ENCODE results near the gene IRX5.

The IRX5 gene

DNA sequence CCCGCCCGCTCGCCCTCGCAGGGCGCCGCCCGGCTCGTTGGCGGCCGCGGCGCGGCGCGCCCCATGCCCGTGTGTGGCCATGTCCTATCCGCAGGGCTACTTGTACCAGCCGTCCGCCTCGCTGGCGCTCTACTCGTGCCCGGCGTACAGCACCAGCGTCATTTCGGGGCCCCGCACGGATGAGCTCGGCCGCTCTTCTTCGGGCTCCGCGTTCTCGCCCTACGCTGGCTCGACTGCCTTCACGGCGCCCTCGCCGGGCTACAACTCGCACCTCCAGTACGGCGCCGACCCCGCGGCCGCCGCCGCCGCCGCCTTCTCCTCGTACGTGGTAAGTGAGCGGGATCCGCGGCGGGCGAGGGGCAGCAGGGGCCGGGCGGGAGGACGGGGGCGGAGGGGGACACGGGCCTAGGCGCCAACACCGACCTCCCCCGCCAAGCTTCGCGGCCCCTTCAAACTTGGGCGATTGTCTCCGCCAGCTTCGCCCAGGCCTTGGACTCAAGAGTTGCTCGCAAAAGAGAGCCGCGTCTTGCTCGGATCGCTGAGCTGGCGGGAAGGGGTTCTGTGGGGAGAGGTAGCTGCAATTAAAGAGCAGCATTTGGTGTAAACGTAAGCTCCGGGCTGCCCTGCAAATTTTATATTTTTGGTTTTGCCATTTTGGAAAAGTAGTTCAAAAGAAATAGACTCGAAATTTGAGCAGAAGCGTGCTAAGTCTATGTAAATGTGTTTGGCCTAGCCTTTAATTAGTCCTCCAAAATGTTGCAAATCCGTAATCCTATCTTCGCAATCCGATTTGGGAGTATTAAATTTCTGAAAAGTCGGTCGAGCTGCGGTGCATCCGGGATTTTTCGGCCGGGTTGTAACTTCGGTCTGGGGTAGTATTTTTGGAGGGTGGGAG lies 702 bp downstream of the IRX5 start:
- DNase-seq: peak in 3 of 14 donors; percentile 50 to 66 (median 60)

DNA sequence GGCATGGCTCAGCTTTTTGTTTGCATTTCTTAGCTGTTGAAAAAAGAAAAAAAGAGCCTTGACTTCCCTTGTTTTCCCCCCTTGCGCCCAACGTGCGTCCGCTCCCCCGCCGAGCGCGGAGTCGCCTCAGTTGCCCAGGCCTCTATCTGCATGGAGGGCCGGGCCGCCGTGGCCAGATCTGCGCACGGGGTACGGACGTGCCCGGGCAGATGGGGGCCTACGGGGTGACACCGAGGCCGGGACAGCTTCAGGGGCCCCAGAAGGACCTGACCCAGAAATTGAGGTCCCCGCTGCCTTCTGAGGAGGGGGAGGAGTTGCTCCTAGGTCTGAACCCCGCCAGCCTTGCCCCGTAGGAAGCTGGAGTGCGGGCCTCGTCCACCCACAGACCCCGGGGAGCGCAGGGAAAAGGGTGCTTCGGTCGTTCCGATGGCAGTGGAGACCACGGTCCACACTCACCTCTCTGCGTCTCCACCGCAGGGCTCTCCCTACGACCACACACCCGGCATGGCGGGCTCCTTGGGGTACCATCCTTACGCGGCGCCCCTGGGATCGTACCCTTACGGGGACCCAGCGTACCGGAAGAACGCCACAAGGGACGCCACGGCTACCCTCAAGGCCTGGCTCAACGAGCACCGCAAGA lies 1.5 kb downstream of the IRX5 start:
- peak in 3 of 14 donors; percentile 22 to 43 (median 22) for DNase-seq

DNA sequence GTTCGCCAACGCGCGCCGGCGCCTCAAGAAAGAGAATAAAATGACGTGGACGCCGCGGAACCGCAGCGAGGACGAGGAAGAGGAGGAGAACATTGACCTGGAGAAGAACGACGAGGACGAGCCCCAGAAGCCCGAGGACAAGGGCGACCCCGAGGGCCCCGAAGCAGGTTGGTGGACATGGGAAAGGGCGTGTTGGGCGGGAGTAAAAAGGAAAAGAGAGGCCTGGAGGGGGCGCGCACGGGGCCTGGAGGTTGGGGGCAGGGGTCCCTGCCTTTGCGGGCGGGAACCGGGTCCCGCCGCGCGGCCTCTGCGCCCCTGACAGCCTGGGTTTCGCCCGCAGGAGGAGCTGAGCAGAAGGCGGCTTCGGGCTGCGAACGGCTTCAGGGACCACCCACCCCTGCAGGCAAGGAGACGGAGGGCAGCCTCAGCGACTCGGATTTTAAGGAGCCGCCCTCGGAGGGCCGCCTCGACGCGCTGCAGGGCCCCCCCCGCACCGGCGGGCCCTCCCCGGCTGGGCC lies 2.1 kb downstream of the IRX5 start:
- no peak for DNase-seq

DNA sequence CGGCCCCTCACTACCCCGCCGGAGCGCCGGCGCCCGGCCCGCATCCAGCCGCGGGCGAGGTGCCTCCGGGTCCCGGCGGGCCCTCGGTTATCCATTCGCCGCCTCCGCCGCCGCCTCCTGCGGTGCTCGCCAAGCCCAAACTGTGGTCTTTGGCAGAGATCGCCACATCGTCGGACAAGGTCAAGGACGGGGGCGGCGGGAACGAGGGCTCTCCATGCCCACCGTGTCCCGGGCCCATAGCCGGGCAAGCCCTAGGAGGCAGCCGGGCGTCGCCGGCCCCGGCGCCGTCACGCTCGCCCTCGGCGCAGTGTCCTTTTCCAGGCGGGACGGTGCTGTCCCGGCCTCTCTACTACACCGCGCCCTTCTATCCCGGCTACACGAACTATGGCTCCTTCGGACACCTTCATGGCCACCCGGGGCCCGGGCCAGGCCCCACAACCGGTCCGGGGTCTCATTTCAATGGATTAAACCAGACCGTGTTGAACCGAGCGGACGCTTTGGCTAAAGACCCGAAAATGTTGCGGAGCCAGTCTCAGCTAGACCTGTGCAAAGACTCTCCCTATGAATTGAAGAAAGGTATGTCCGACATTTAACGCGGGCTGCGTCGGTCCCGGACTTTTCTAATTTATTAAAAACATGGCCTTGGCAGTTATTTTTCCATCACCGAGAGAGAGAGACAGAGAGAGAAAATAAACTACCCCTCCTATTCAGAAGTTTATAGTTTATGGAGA lies 2.8 kb downstream of the IRX5 start:
- DNase-seq: peak in 1 of 14 donors; percentile 37

DNA sequence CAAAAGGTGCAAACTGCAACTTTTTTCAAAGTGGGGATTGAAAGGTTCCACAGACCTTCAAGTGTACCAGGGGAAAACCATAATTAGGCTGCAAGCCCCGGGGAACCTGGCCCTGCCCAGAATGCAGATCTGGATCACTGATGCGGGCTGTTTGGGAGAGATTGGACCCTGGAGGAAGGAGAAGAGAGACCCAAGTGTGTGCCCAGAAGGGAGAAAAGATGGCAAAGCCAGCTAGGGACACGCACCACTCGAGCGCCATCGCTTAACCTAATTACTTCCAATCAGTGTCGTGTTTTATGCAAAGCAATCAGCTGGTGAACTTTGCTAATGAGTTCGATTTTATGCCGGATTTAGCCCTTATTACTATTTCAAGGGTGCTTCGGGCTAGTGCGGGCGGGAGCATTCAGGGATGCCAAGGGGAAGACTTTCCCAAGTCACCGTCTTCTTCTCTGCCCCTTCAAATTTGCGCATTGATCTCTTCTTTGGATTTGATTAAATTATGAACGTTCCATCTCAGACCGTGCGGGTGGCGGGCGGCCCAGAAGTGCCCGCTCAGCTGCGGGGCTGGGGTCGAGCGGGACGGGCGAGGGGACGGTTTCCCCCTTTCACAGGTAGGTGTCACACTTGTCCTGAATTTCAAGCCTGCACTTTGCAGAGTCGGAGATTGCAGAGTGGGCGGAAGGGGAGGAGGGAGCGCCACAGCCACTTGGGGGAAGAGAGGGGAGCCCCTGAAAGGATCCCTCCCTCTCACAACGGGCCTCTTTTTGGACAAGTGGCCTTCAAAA lies 4.0 kb downstream of the IRX5 start:
- DNase-seq: peak in 6 of 14 donors; percentile 11 to 50 (median 42)

DNA sequence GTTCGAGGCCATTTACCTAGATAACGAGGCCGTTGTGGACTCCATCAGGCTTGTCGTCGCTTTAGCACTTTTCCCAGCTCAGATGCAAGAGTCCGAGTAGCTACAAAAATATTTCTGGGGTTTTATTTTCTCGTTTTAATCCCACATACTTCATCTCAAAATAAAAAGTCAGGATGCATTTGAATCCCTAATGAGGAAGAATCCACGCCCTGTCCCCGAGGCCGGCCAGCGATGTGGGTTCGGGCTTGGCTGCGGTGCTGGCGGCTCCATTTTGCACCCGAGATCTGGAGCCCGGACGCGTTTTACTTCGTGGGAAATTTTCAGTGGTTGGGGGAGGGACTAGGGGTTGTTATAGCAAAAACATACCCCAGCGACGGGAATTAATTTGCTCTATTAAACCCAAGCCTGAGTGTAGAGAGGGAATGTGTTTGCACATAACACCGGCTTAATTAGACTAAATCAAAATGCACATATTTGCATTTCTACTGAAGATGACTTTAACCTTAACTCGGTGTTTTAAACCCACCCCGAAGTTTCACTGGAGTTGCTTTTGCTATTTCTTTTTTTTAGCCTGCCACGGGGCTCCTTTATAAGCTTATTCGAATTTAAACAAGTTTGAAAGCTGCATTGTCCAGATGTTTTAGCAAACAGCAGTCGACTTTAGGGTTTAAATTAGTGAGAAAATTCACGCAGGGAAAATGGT lies 4.8 kb downstream of the IRX5 start:
- peak in 1 of 14 donors; percentile 46 for DNase-seq

DNA sequence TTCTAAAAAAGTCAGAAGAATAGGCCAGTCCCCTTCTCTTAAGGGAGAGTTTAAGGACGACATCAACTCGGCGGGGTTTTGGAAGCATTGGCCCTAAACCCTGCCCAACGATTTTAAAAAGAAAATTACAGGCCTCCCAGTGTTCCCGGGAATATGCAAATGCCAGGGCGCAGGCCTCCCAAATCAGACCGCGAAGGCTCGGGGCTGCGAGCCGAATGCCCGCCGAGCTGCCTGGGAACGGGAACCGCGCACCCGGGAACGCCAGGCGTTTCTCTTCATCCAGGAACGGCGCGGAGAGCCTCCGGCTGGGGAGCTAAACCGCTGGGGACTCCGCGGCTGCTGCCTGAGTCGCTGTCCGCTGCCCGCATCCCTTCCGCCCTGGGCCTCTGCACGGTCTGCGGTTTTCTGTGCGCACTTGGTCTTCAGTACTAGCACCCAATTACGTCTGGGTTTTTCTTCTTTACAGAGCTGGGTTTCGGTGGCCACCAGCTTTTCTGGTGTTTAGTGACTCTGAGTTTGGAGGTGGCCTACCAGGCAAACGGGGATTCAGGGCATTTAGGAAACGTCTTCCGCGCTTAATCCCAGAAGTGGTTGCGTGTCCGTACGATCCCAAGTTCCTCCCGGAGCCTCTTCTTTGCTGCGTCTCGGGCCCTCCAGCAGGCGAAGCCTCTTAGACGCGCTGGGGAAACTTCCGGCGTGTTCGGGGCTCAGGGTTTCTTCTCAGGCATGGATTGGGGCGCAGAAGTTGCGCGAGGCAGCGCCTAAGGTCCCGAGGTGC lies 5.7 kb downstream of the IRX5 start:
- peak in 5 of 14 donors; percentile 2 to 68 (median 65) for DNase-seq

DNA sequence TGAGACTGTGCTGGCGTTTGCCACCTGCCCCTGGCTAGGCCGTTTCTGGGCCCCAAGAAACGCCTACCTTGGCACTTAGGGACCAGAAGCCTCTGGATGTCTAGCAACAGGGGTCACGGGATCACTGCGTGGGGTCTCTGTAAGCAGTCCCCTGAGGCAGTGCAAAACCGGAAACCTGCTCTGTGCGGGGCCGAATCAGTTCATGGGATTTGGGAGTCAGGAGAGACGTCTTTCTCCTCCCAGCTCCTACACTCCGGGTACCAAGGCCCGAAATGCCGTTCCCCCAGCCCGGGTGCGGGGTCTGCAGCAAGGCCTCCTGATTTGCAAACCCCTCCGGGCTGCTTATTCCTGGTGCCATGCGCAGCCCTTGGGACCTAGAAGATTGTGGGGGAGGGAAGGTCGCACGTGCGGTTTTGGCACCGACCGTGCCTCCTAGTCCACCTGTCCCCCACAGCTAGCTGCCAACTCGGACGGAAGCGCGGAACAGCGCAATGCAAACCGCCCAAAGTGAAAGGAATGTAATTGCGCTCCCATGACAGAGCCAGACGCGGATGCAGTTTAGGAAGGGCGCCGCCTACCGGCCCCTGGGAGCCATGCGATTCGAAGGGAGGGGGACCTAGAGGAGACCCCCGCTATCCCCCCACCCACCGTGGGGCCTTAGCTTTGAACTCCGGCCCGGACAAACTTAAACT lies 6.5 kb downstream of the IRX5 start:
- DNase-seq: peak in 7 of 14 donors; percentile 23 to 78 (median 65)

DNA sequence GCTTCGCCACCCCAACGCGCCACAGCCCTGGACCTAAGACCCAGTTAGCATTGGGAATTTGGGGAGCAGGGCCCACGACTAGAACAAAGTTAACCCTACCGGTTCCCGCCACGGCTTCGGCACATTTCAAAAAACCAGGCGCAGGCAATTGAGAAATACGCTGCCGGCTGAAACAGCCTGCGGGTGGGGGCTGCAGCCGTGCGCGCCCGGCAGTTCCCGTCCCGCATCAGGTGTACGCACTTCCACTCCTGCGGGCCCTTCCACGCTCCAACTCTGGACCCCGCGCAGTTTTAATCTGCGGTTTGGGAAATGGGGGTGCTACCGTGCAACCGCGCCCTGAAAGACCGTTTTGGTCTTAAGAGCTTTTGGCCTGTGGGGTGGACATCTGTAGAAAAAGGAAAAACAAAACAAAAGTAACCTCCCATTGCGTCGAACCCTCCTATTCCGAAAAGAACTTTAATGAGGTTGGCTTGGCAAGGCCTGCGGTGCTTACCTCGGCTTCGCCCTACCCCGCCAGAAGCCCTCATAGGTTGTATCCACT lies 7.1 kb downstream of the IRX5 start:
- no peak for DNase-seq

DNA sequence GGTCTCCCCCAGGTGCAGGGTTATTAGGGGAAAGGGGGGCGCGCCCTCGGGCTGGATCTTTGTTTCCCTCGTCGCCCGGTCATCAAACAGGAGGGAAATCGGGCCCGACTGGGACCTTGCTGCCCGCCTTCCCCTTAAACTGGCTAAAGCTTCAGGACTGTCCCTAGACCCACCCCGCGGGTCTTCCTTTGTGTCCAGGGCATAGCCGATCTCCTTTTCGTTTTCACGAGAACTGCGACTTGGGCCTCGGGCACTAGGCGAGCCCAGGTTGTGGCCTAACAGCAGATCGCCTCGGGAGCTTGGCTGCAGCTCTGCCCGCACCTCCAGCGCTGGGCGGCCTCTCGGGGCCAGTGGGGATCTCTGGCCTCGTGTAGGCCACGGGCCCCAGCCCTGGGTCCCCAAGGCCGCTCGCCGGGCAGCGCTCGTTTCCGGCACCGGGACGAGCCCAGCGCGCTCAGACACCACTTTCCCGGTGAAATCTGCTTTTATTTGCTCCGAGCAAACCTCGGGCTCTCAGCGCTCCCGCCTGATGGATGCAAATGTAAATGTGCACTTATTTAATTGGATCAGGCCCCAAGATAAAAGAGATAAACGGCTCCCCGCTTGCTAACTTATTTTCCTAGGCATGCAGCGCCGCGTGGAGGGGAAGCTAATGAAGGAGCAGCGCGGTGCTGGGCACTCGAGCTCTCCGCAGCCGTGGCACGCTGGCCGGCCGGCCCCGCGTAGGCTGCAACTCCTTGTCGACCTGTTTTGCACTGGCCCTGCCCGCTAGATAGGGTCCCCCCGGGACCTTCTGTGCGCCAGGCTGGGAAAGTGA lies 7.8 kb downstream of the IRX5 start:
- DNase-seq: no peak

DNA sequence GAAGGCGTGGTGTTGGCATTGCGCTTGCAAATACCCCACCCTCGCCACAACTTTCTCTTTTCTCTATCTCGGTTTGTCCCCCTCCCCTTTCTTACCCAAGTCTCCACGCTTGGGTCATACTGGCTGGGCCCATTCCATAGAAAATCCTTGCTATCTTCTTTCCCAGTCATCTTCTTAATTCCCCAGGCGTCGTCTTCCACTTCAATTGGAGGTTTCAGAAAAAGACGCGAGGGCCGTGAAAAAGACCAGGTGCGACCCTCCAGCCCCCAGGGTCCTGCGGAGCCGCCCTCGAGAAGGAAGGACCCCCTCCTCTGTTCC lies 8.3 kb downstream of the IRX5 start:
- DNase-seq: no peak

DNA sequence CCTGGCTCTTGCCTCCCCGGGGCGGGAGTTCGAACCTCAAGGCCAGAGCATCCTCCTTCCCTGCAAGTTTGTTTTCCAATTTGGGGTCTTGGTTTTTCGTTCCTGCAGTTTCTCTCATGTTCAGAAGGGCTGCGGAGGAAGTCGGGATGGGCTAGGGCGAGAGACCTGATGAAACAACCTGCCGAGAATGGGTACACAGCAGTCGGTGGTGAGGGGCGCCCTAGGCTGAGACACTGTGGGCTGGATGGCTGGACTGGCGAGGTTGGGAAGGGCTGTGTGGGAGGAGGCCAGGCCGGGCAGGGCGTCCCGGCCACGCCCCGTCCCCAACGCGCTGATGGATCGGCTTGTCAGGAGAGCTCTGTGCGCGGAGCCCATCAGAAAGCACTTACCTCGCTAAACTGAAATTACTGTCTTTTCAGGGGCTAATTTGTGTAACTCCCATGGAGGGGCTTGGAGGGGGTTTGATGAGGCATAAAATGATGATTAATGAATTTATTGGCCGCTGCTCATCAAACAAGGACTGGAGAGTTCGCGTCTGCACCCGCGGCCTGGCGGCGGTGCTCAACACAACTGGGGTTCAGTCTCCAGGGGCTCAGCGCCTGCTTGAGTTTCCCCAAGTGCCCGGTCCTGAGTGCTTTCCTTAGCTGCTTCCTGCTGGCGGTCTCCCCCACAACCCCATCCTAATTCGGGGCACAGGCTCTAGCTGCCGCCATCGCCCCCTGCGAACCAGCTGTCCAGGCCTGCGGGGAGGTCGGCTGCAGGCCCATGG lies 9.0 kb downstream of the IRX5 start:
- no peak for DNase-seq

DNA sequence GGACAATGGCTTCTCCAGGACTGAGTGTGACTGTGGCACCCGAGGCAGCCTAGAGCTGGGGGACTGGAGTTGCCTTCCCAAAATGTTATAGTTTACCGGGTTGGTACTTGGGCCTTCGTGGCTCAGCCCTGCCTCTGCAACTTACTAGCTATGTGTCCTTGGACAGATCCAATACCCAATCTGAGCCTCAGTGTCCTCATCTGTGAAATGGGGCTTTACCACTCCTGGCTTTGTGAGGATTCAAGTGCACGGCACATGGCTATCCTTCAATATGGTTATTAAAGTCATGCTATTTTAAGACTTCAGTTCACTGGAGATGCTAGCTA lies 9.6 kb downstream of the IRX5 start:
- no peak for DNase-seq

DNA sequence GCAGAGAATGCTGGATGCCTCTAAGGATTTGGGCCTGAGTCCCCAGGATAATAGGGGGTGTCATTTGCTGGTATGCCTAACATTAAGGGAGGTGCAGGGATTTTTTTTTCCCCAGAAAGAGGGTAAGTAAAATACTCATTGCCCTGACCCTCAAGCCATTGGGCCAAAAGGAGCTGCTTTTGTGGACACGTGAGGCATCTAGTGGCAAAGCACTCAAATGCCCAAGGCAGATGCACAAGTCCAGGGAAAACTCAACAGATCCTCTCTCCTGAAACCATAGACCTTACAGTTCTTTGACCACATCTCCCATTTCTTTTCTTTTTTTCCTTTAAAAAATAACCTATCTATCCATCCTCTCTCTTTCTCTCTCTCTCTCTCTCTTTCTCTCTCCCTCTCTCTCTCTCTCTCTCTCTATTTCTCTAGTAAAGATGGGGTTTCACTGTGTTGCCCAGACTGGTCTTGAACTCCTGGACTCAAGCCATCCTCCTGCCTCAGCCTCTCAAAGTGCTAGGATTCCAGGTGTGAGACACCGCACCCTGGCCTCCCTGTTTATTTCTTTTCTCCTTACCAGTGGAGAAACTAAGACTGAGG lies 11.8 kb downstream of the IRX5 start:
- no peak for DNase-seq

DNA sequence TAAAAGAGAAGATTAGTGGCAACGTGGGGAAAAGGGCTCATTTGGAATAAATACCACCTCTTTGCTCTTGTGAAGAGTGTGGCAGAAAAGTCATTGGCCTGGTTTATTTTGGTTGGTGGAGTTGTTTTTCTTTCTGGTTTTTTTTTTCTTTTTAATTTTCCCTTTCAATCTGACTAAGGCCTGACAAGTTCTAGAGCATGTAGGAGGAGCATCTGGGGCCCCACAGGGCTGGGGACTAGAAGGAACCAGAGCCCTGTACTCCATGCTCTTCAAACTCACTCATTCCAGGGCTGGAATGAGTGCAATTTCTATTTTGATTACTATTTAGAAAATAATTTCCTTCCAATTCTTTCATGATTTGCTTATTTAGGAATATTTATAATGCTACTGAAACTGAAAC lies 13.3 kb downstream of the IRX5 start:
- no peak for DNase-seq

DNA sequence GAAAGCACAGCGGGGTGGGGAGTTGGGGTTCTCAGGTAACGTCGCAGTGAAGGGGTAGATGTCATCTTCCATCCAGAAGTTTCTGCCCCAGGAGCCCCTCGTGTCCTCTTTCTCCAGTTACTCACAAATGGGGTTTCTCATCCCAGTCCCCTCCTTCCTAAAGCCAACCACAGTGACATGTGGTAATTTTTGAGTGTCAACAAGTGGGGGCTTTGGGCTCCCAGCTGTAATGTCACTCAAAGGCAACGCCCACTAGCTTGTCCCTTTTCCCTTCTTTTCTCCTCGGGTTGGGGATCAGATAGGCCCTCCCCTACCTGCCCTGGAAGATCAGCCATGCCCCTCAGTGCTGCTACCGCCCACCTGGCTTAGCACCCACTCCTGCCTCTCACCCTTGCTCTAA lies 14.4 kb downstream of the IRX5 start:
- DNase-seq: no peak

DNA sequence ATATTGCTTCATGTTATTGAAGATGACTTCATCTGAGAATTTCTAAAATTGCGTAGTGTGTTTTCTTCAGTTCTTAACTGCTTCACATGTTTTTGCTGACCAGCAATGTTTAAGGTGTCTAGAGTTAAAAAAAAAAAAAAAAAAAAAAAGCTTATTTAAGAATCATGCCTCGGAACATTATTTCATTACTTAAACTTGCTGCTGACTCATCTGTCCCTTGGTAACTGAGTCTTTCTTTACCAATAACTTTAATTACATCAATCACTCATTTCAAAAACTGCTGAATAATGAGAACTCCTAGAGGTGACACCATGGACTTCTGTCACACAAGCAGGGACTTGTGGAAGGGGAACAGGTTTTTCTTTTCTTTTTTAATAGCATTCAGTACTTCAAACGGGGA lies 16.2 kb downstream of the IRX5 start:
- no peak for DNase-seq

DNA sequence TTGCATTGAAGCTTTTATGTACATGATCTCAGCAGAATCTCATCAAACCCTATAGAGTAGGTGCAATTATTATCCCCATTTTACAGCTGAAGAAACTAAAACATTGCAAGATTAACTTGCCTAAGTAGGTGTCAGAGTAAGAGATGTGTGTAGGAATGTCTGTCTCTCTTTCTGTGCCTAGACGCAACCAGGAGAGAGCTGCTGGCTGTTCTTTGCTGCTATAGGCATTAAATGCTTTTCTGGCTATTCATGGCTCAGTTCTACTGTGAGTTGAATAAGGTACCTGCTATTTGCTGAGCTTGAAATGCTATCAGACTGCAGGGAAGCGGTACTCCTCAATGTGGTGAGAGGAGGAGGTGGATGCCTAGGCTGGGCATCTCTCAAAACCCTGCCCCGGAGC lies 17.0 kb downstream of the IRX5 start:
- no peak for DNase-seq
